ENCODE results near the gene RELL2. TPM values are rescaled to one million over a fixed set of nuclear protein-coding genes. Genes with fewer than 3 reads are reported as not detected.

Gene RELL2
- total RNA-seq, 2 donors from 2014 or later: 2.1 to 6.7 TPM

GRCh38 chr5:141646026-141646425 is 9.2 kb downstream of the RELL2 start:
- intact Hi-C loops (cut with DNase I): no loop called here
- Histone ChIP-seq H3K9me3 (no peaks in the 10 kb centered on the region), H3K27ac (no peak overlapping the region), H3K9ac (ENCODE audit: low read depth in 2 of 2, low read length in 2 of 2) (no peak overlapping the region), H3K4me1 (no peaks in the 10 kb centered on the region), H3K36me3 (no peaks in the 10 kb centered on the region), H3K27me3 (no peaks in the 10 kb centered on the region), H3K4me3 (no peak overlapping the region)
- TF ChIP-seq, protein P1, sequence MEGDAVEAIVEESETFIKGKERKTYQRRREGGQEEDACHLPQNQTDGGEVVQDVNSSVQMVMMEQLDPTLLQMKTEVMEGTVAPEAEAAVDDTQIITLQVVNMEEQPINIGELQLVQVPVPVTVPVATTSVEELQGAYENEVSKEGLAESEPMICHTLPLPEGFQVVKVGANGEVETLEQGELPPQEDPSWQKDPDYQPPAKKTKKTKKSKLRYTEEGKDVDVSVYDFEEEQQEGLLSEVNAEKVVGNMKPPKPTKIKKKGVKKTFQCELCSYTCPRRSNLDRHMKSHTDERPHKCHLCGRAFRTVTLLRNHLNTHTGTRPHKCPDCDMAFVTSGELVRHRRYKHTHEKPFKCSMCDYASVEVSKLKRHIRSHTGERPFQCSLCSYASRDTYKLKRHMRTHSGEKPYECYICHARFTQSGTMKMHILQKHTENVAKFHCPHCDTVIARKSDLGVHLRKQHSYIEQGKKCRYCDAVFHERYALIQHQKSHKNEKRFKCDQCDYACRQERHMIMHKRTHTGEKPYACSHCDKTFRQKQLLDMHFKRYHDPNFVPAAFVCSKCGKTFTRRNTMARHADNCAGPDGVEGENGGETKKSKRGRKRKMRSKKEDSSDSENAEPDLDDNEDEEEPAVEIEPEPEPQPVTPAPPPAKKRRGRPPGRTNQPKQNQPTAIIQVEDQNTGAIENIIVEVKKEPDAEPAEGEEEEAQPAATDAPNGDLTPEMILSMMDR (IDR thresholded peaks at IDR 0.05): no peak
- DNase-seq: no peak

DNA sequence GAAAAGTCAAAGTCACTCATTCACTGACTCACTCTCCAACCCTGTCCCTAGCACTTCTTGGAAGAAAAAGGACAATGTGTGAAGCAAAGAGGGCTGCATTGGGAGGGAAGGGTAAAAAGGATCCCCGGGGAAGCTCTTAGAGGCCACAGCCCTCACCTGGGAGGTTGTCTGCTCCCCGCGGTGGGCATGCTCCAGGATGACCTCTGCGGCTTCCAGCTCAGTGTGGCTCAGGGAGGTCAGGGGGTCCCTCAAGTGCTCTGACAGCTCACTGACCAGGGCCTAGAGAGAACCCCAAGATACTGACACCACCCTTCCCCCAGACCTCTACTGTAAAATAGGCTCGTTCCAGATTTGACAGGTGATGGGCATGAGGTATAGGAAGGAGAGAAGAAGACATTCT is 10.4 kb downstream of the RELL2 start:
- no peak for DNase-seq
- no peaks in the 10 kb centered on the region for H3K36me3 ChIP-seq
- no peak overlapping the region for H3K27ac ChIP-seq
- H3K27me3 ChIP-seq: no peaks in the 10 kb centered on the region
- H3K9ac ChIP-seq (ENCODE audit: low read depth in 2 of 2, low read length in 2 of 2): no peak overlapping the region
- no peaks in the 10 kb centered on the region for H3K4me1 ChIP-seq
- intact Hi-C loops (cut with DNase I): no loop called here
- no peaks in the 10 kb centered on the region for H3K9me3 ChIP-seq
- TF ChIP-seq, protein P1 (IDR thresholded peaks at IDR 0.05): no peak
- H3K4me3 ChIP-seq: no peak overlapping the region

GRCh38 chr5:141647851-141648250 is 11.1 kb downstream of the RELL2 start:
- intact Hi-C loops (cut with DNase I): no loop called here
- Histone ChIP-seq H3K36me3 (no peaks in the 10 kb centered on the region), H3K27me3 (no peaks in the 10 kb centered on the region), H3K9ac (ENCODE audit: low read depth in 2 of 2, low read length in 2 of 2) (no peak overlapping the region), H3K4me1 (no peaks in the 10 kb centered on the region), H3K27ac (no peak overlapping the region), H3K9me3 (no peaks in the 10 kb centered on the region), H3K4me3 (no peak overlapping the region)
- DNase-seq: no peak
- TF ChIP-seq, protein P1 (IDR thresholded peaks at IDR 0.05): no peak

DNA sequence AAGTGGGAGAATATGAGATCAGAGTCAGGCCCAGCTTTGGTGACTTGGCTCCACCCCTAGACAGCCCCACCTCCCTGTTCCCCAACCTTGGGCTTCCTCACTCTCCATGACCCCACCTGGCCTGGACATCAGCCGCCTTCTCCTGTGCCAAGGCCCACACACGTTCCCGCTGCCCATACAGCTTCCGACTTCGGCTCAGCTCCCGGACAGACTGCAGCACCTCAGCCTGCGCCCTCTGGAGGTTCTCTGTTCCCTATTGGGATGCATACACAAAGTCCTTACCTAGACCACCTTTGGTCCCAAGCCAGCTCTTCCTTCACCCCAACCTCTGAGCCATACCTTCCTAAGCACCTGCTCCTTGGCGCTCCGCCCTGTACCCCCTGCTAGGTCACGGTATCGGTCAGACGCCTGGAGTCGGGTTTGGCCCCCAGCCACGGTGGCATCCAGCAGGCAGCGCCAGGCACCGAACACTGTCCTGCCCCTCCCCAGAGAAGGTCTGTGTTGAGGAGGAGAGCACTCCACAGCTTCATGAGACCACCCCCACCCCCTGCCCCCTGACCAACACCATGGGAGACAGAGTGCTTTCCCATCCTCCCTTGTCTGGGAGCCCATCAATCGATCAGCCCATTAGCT is 12.4 kb downstream of the RELL2 start:
- intact Hi-C loops (cut with DNase I): no loop called here
- Histone ChIP-seq H3K36me3 (no peaks in the 10 kb centered on the region), H3K27me3 (no peaks in the 10 kb centered on the region), H3K4me1 (no peaks in the 10 kb centered on the region), H3K9ac (ENCODE audit: low read depth in 2 of 2, low read length in 2 of 2) (no peak overlapping the region), H3K9me3 (no peaks in the 10 kb centered on the region), H3K27ac (no peak overlapping the region), H3K4me3 (no peak overlapping the region)
- TF ChIP-seq, protein P1 (IDR thresholded peaks at IDR 0.05): no peak
- DNase-seq: no peak

DNA sequence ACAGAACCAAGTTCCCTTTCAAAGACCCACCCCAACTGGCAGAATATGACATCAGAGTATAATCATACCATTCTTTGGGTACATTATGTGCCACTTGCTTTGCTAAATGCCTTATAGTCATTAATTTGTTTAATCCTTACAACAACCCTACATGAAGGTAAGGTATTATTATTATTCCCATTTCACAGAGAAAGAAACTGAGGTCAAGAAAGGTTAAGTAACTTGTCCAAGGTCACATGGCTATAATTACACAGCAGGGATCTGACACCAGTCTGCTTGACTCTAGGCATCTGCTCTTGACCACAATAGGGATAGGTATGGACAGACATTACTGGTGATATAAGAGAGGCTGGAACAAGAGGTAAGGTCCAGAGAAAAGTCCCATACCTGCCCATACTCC is 13.2 kb downstream of the RELL2 start:
- Histone ChIP-seq H3K4me1 (no peaks in the 10 kb centered on the region), H3K36me3 (no peaks in the 10 kb centered on the region), H3K27ac (no peak overlapping the region), H3K9ac (ENCODE audit: low read depth in 2 of 2, low read length in 2 of 2) (no peak overlapping the region), H3K4me3 (no peak overlapping the region), H3K27me3 (no peaks in the 10 kb centered on the region), H3K9me3 (no peaks in the 10 kb centered on the region)
- TF ChIP-seq, protein P1 (IDR thresholded peaks at IDR 0.05): no peak
- no peak for DNase-seq
- intact Hi-C loops (cut with DNase I): no loop called here
